WTC11 (cell line): Measurements from ENCODE around the gene HSFX3.
"Not testable (repeated sequence)": the region's sequence is repeated elsewhere in the genome, so short reads cannot be mapped to it uniquely, and the experiment has no call there.

Experiments used
- ESRRA ChIP-seq: sonication (generic); formaldehyde crosslinking; IDR thresholded peaks from 2 replicates; pipeline ENCODE4 v1.8.1; 2022; ENCODE audit warnings: mild to moderate bottlenecking, missing genetic modification reagents, borderline replicate concordance
- ETV6 ChIP-seq: sonication (generic); formaldehyde crosslinking; IDR thresholded peaks from 2 replicates; pipeline ENCODE4 v1.8.1; 2022; ENCODE audit warnings: mild to moderate bottlenecking, missing genetic modification reagents
- FOXK1 ChIP-seq: sonication (generic); formaldehyde crosslinking; IDR thresholded peaks from 2 replicates; pipeline ENCODE4 v1.8.0; 2022; ENCODE audit warnings: mild to moderate bottlenecking, moderate library complexity, missing genetic modification reagents
- IRF2 ChIP-seq: sonication (generic); formaldehyde crosslinking; IDR thresholded peaks from 2 replicates; pipeline ENCODE4 v1.8.0; 2022; ENCODE audit warnings: low read depth, missing genetic modification reagents, borderline replicate concordance
- NR3C1 ChIP-seq: sonication (generic); formaldehyde crosslinking; conservative IDR thresholded peaks from 2 replicates; pipeline ENCODE4 v1.8.1; 2023; ENCODE audit warnings: low read depth, mild to moderate bottlenecking, missing genetic modification reagents
- ZBTB21 ChIP-seq: sonication (generic); formaldehyde crosslinking; IDR thresholded peaks from 2 replicates; pipeline ENCODE4 v1.8.1; 2023; ENCODE audit warnings: mild to moderate bottlenecking, missing genetic modification reagents, borderline replicate concordance
- TF ChIP-seq, protein P1 (sequence below): fragments of 200-600 bp; IDR thresholded peaks from 2 replicates; pipeline ENCODE4 v1.8.0; 2022; ENCODE audit warnings: antibody characterized with exemption
- TF ChIP-seq, protein P2 (sequence below): sonication (generic); formaldehyde crosslinking; IDR thresholded peaks from 2 replicates; pipeline ENCODE4 v1.8.0; 2022; ENCODE audit warnings: mild to moderate bottlenecking, missing genetic modification reagents
- TF ChIP-seq, protein P3 (sequence below): sonication (generic); formaldehyde crosslinking; IDR thresholded peaks from 2 replicates; pipeline ENCODE4 v1.8.0; 2022; ENCODE audit warnings: mild to moderate bottlenecking, missing genetic modification reagents
- TF ChIP-seq, protein P4 (sequence below): sonication (generic); formaldehyde crosslinking; IDR thresholded peaks from 2 replicates; pipeline ENCODE4 v1.8.1; 2023; ENCODE audit warnings: mild to moderate bottlenecking, missing genetic modification reagents, borderline replicate concordance
- TF ChIP-seq, protein P5 (sequence below): sonication (generic); formaldehyde crosslinking; IDR thresholded peaks from 2 replicates; pipeline ENCODE4 v1.8.1; 2022; ENCODE audit warnings: missing genetic modification reagents, borderline replicate concordance

DNA sequence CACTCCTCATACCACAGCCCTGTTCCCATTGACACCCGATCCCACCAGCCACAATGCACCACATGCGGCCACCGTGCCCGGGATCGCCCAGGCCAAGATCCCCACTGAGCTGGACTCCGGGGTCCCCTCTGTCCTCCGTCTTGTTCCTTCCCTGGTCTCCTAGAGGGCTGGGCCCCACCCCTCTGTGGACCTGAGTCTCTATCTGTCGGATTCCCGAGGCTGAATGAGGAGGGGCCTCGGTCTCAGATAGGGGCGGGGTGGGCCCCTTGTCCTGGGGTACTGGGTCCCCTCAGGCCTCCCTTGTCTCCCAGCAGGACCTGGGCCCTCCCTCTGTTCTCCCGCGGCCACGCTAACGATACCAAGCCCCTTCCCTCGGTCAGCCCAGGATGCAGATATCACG is 35.9 kb upstream of the HSFX3 start:
- TF ChIP-seq, protein P1, sequence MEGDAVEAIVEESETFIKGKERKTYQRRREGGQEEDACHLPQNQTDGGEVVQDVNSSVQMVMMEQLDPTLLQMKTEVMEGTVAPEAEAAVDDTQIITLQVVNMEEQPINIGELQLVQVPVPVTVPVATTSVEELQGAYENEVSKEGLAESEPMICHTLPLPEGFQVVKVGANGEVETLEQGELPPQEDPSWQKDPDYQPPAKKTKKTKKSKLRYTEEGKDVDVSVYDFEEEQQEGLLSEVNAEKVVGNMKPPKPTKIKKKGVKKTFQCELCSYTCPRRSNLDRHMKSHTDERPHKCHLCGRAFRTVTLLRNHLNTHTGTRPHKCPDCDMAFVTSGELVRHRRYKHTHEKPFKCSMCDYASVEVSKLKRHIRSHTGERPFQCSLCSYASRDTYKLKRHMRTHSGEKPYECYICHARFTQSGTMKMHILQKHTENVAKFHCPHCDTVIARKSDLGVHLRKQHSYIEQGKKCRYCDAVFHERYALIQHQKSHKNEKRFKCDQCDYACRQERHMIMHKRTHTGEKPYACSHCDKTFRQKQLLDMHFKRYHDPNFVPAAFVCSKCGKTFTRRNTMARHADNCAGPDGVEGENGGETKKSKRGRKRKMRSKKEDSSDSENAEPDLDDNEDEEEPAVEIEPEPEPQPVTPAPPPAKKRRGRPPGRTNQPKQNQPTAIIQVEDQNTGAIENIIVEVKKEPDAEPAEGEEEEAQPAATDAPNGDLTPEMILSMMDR, result not testable (repeated sequence)
- not testable (repeated sequence) for TF ChIP-seq ETV6 (CRISPR knock-in tag); ZBTB21 (CRISPR knock-in tag); IRF2; ESRRA (CRISPR knock-in tag); NR3C1 (CRISPR knock-in tag); FOXK1 (CRISPR knock-in tag)
- TF ChIP-seq, protein P2, sequence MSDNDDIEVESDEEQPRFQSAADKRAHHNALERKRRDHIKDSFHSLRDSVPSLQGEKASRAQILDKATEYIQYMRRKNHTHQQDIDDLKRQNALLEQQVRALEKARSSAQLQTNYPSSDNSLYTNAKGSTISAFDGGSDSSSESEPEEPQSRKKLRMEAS, result not testable (repeated sequence)
- TF ChIP-seq, protein P3, sequence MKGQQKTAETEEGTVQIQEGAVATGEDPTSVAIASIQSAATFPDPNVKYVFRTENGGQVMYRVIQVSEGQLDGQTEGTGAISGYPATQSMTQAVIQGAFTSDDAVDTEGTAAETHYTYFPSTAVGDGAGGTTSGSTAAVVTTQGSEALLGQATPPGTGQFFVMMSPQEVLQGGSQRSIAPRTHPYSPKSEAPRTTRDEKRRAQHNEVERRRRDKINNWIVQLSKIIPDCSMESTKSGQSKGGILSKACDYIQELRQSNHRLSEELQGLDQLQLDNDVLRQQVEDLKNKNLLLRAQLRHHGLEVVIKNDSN (CRISPR knock-in tag), result not testable (repeated sequence)
- TF ChIP-seq, protein P4, sequence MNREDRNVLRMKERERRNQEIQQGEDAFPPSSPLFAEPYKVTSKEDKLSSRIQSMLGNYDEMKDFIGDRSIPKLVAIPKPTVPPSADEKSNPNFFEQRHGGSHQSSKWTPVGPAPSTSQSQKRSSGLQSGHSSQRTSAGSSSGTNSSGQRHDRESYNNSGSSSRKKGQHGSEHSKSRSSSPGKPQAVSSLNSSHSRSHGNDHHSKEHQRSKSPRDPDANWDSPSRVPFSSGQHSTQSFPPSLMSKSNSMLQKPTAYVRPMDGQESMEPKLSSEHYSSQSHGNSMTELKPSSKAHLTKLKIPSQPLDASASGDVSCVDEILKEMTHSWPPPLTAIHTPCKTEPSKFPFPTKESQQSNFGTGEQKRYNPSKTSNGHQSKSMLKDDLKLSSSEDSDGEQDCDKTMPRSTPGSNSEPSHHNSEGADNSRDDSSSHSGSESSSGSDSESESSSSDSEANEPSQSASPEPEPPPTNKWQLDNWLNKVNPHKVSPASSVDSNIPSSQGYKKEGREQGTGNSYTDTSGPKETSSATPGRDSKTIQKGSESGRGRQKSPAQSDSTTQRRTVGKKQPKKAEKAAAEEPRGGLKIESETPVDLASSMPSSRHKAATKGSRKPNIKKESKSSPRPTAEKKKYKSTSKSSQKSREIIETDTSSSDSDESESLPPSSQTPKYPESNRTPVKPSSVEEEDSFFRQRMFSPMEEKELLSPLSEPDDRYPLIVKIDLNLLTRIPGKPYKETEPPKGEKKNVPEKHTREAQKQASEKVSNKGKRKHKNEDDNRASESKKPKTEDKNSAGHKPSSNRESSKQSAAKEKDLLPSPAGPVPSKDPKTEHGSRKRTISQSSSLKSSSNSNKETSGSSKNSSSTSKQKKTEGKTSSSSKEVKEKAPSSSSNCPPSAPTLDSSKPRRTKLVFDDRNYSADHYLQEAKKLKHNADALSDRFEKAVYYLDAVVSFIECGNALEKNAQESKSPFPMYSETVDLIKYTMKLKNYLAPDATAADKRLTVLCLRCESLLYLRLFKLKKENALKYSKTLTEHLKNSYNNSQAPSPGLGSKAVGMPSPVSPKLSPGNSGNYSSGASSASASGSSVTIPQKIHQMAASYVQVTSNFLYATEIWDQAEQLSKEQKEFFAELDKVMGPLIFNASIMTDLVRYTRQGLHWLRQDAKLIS (CRISPR knock-in tag), result not testable (repeated sequence)
- TF ChIP-seq, protein P5, sequence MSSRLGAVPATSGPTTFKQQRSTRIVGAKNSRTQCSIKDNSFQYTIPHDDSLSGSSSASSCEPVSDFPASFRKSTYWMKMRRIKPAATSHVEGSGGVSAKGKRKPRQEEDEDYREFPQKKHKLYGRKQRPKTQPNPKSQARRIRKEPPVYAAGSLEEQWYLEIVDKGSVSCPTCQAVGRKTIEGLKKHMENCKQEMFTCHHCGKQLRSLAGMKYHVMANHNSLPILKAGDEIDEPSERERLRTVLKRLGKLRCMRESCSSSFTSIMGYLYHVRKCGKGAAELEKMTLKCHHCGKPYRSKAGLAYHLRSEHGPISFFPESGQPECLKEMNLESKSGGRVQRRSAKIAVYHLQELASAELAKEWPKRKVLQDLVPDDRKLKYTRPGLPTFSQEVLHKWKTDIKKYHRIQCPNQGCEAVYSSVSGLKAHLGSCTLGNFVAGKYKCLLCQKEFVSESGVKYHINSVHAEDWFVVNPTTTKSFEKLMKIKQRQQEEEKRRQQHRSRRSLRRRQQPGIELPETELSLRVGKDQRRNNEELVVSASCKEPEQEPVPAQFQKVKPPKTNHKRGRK (CRISPR knock-in tag), result not testable (repeated sequence)
